HG03432 (cell line): ENCODE measurements around the gene GRM8.
"Not testable (repeated sequence)": the region's sequence is repeated elsewhere in the genome, so short reads cannot be mapped to it uniquely, and the experiment has no call there.

ENCODE experiments used
- ATAC-seq: cut with Tn5 transposase; IDR thresholded peaks from one replicate; pipeline ENCODE4 v1.9.1; 2021; ENCODE audit warnings: mild to moderate bottlenecking, moderate library complexity; ENCODE audit not compliant: unreplicated experiment

GRM8 gene

DNA sequence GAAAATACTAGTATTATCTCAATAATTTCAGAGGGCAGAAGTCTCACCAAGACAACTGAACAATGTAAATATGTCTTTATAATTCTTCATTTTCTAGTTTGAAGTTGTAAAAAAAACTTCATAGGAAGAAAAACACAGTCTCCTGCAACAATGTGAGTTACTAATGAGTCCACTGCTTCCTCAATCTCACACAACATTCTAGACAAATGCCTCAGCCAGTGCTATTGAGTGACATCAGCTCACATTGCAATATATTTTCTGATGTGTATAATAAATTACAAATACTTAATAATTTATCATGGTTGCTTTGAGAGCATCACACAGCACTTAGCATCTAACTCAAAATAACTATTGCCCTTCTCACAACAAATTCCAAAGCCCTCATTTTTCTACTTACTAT lies 321.2 kb downstream of the GRM8 start:
- ATAC-seq = no peak

DNA sequence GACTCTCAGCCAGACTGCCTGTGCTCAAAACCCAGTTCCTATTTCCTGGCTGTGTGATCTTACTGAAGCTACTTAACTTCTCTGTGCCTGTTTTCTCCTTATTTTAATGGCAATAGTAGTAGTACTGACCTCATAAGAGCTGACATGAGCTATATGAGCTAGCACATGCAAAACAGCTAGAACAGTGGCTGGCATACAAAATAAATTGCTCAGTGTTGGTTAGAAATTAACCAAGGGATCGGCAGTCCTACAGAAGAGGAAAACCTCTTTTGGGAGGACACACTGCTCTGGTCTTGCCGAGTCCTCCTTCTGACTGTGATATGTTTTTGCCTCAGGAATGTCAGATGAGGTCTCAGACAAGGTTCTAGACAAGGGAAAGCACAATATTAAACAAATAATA lies 322.6 kb downstream of the GRM8 start:
- no peak for ATAC-seq

DNA sequence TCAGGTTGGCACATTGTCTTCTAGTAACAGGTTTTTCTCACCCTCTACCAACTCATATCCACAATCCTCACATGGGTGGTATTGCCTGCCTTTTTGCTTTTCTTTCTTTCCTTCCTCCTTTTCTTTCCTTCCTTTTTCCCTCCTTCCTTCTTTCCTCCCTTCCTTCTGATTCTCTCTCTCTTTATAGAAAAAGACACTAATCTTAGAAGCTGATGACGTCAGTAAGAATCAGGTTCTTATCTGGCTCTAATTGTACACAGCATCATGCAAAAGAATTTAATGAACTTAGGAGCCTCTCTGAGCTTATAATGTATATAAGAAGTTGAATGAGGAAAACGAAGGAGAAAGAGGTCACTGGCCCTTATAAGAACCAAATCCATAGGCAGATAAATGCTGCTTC lies 328.3 kb downstream of the GRM8 start:
- ATAC-seq = no peak

DNA sequence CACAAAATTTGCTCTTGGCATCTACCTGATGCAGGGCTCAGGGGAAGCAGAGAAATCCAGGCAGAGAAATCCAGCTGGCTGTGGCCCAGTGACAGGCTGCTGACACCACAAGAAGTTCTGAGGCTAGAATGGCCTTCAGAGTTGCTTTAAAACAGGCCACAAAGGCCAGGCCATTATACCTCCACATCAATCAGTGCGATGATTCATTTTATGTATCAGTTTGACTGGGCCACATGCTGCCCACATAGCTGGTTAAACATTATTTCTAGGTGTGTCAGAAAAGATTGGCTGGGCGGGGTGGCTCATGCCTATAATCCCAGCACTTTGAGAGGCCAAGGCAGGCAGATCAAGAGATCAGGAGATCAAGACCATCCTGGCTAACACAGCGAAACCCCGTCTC lies 341.1 kb downstream of the GRM8 start:
- peak; percentile 64 for ATAC-seq

DNA sequence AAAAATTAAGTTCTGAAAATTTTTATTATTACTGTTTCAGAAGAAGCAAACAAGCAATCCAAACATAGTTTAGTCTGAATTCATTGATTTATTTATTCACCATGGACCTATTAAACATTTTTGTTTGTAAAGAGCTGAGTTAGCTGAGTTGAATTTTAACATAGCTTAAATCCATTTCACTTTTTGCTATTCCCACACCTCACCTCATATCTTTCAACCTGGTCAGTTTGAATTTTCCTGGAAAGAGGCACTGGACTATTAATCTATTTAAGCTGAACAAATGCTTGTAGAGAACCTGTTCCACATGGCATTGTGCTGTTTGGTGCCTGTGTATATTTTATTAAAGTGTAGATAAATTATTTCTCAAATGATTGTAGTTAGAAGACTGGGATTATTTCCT lies 344.2 kb downstream of the GRM8 start:
- not testable (repeated sequence) for ATAC-seq

DNA sequence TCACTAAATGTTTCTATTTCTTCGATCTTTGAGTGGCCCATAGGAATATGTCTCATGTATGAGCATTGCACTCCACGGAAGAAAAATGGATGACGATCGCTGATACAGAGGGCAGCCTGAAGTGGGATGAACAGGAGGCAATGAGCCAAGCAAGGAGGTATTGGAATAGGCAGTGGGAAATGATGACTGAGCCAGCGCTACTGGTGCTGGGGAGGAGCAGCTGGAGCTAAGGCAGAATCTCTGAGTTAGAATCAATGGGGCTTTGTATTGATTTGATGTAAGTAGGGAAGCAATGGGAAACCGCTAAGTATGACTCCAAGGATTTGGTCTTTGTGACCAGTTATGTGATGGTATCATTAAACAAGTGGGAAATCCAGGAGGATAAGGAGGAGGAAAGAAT lies 345.1 kb downstream of the GRM8 start:
- ATAC-seq = not testable (repeated sequence)

DNA sequence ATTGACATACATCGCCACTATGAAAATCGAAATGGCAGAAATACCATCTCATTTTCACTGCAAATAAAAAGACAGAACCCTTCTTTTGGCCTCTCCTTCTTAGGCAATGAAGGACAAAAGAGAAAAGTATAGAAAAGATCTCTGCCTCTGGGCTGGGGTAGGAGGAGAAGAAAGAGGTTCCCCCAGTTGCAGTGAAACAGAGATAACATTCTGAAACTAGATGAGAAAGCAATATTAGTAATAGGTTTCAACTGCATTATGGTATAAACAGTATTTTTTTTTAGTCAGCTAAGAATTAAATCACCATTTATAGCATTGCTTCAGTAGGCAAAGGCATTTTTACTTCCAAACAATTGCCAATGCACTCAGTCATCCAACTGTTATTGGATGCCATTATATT lies 347.5 kb downstream of the GRM8 start:
- not testable (repeated sequence) for ATAC-seq

DNA sequence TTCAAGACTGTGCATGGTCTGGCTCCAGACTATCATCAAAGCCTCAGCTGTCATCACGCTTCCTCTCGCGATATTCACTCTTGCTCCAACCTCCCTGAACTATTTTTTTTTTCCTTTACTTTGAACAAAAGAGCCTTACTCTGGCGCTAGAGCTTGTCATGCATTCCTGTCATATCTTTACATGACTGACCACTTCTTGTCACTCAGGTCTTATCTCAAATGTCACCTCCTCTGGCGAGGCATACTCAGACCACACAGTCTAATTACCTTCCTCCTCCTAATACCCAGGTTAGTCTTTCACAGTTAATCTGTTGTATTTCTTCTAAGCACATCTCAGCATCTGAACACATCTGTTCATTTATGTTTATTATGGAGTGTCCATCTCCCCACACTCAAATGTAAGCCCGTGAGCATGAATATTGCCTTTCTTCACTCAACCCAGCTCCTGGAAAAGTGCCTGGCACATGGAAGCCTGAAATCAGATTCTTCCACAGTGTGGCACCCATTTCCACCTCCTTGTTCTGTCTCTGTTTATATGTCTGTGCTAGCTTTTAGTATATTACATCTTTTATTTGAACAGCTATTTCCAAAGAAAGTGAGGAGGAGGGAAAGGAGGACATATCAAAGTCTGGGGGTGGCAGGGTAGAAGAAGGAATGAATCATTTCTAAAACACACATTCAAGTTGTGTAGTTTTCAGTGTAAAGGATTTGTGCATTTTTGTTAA lies 351.5 kb downstream of the GRM8 start:
- ATAC-seq = not testable (repeated sequence)

DNA sequence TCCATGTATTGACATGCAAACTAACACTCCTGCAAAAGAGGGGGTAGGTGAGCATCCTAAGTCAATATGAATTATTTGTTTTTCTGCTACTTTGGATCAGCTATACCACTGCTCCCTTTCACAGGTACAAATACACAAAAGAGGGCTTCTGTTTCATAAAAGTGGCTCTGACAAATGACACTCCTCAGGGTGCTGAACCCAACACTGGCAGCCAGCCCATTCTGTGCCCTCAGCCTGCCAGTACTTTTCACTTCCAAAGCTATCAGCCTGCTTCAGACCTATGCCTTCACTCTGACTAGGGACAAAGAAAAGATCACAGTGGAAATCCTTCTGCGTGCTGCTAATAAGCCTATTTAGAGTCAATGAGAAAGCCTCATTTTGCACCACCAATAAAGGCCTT lies 364.8 kb downstream of the GRM8 start:
- ATAC-seq = not testable (repeated sequence)

DNA sequence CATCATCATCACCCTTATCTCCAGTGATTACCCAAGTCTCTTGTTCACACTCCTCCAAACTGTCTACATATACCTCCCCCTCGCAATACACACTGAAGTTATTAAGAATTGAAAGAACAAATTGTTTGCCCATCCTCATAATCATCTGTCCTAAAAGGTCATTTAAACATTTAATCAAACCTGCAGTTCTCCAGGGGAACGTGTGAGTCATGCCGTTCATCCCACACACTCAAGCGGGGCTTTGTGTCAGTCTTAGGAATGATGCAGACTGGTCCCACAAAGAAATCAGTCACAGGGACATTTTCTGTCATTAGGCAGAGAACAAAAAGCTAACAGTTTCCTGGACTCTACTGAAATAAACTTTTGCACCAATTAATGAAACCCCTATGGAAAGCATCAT lies 365.2 kb downstream of the GRM8 start:
- ATAC-seq = not testable (repeated sequence)

DNA sequence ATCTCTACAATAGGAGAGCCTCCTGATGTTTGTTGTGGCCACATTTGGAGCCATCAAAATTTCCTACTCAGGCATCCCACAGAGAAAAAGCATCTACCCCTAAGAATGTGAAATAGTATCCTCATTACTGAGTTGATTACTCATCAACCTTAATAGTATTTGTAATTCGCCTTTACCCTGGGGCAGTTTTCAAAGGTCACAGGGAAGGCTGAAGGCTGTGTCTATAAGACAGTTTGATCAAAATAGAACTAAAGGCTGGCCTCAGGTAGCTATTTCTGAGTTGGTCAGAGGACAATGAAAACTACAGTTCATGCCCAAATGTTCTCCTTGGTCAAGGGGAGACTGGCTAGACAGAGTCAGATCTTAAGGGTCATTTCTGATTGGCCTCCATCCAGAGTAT lies 370.0 kb downstream of the GRM8 start:
- not testable (repeated sequence) for ATAC-seq

DNA sequence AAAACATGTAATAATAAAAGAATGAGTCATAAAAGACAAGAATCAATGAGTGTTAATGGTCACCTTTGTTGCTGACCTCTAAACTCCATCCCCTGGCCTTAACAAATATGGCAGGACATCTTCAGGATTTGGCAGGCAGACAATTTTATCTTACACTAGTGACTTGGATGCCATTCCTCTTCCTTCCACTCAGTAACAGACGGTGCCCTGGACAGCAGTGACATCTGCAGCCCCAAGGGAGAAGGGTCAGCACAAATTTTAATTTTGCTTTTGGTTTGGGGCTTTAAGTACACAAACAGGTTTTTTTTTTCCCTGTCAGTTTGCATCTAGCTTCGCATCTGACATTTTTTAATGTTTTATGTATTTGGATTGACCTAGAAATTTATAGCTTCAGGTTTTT lies 370.8 kb downstream of the GRM8 start:
- ATAC-seq = not testable (repeated sequence)

DNA sequence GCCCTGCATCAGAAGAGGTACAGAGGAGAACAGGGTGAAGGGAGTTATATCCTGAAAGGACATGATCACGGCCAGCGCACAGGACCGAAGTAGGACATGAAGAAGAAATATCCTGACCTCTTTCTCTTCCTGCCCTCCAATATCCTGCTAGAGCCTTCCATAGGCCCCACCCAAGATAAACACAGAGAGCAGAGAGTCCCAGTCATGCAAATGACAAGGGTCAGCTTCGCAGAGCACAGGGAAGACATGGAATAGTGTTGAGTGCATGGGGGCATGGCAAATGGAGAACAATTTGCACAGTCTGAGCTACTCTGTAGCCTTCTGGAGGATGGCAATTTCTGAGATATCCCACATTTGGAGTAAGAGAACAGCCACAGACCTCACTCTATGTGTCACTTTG lies 371.4 kb downstream of the GRM8 start:
- no peak for ATAC-seq

DNA sequence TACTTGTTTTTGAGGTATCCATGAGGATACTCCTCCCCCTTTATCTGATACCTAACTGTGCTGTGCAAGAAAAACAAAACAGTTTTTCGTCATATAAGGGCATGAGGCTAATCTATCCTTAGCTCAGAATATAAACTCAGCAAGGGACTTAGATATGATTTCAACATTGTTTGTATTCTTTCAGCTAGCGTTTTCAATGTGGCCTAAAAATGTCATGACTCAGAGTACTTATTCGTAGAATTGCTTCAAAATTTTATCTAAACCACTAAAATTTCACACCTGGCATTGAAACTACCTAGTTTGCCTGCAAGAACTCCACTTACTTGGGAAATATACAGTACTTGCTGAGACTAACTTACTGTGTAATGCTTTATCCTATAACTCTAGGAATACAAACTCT lies 376.2 kb downstream of the GRM8 start:
- not testable (repeated sequence) for ATAC-seq

DNA sequence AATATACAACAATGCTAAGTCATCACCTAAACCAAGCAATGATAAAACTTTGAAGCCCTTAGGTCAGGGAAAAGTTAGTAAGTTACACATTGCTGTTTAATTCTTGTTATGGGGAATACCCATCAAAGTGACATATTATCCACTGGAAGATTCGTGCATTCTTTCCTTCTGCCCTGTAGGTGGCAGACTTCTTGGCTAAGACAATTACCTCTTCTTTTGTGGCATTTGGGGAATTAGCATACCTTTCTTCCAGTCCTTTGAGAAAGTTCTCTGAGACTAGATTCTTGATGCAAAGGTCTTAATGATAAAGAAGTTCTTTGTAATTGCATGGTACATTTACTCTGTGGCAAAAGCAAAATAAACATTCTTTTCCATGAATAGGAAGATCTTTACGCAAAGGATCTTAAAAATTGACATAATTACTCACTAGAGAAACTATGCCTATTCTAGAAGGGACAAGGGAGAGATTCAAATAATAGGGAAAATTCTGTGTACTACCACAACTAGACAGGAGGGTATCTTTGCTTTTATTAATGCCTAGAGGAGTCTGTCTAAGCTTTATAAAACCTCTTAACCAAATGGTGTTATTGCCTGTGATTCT lies 395.9 kb downstream of the GRM8 start:
- peak; percentile 86 for ATAC-seq

DNA sequence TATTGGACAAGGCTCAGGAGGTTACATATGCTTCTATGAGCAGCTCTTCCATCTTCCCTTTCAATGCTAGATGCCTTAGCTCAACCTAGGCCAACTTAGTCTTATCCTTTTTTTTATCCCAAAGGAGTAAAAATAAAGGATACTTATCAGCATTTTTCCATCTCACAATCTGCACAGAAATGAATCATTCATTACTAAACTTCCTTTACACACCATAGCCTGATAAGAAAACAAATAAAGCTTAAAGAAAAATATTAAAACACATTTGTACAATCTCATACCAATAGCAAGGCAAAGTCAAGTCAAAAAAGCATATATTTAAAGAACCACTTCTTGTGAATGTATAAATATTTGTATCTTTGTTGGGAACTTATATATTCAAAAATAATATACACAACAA lies 407.4 kb downstream of the GRM8 start:
- no peak for ATAC-seq

DNA sequence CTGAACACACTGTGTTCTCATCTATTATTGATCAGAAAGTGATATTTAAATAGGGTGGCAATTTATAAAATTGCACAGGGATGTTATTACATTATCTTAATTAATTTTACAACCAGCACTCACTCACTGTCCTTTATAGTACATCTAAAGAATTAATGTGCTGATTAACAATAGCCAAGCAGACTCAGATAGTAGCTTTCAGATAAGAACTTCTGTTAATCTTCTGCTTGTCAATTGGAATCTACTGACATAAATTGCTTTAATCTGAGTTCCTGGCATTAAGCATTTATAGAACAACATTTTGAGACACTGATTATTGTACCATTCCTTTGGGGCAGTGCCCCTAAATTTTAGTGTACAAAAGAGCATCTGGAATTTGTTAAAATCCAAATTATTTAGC lies 408.9 kb downstream of the GRM8 start:
- ATAC-seq = no peak

DNA sequence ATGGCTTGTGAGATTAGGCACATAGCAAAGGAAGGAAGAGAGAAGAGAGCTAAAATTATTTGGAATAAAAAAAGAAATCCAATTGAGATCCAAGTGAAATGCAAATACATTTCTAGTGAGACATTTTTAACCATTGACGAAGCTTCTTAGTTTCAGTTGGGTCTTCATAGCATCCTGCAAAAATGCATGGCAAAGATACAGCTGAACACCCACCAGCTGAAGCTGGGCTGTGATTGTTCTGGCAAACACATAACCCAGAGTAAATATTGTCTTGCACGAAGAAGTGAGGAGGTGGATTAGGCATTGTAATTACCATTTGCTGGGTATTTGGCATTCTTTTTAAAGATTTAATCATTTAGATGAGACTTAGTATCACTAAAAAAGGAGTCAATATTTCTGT lies 409.4 kb downstream of the GRM8 start:
- no peak for ATAC-seq

DNA sequence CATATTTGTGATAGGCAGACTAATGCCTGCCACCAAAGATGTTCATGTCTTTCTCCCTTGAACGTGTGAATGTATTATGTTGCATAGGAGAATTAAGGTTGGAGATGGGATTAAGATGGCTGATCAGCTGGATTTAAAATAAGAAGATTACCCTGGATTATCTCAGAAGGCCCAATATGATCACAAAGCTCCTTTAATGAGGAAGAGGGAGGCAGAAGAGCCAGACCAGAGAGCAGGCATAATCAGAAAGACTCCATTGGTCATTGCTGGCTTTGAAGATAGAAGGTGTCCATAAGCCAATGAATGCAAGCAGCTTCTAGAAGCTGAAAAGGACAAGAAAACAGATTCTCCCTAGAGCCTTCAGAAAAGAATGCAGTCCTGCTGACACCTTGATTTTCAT lies 410.3 kb downstream of the GRM8 start:
- no peak for ATAC-seq

DNA sequence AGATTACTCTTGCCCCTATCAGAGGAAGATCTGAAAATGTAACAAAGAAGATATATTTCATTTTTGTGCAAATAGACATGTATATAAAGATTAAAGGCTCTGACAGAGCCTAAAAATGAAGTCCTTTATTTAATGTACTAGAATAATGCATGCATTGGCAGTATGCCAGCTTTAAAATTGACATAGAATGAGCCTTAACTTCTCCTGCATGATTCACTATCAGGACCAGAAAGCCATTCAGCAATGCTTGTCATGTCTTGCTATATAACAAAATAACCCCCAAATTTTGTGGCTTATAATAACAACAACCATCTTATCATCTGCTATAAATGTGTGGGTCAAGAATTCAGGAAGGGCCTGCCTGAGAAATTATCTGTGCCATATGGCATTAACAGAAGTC lies 411.9 kb downstream of the GRM8 start:
- ATAC-seq = no peak

DNA sequence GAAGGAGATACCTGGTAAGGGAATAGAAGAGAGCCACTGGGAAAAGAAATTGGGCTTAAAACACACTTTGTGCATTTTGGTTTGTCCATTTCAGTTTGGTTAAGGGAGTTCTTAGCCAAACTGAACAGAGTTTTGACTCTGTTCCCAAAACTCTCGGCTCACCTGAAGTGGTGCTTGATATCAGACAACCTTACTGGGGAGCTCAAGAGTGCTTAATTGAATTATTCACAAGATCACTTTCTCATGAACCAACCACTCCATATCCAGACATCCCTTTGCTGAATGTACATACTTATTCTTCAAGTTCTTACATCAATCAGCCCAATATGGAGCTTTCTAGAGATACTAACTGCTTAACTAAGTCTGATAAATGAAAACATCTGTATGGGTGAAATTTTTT lies 413.1 kb downstream of the GRM8 start:
- no peak for ATAC-seq

DNA sequence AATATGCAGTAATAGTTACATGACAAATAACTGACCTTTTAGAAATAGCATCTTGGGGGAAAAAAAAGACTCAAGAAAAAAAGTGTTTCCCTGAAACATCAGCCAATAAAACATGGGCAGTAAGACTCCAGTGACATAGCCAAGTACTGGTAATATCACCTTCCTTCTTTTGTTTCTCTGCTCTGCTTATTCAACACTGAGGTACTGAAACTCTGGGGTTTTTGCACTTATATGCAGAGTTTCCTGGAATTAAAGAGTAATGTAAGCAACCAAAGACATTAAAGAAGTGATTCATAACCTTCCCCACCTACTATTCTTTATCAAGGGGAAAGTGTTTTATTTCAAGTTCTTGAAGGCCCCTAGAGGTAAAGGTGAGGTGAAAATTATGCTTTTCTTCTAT lies 414.5 kb downstream of the GRM8 start:
- no peak for ATAC-seq

DNA sequence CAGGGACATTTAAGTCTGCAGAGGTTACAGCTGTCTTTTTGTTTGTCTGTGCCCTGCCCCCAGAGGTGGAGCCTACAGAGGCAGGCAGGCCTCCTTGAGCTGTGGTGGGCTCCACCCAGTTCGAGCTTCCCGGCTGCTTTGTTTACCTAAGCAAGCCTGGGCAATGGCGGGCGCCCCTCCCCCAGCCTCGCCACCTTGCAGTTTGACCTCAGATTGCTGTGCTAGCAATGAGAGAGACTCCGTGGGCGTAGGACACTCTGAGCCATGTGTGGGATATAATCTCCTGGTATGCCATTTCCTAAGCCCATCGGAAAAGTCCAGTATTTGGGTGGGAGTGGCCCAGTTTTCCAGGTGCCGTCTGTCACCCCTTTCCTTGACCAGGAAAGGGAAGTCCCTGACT lies 421.5 kb downstream of the GRM8 start:
- not testable (repeated sequence) for ATAC-seq
